Duodenal mucosa (tissue), 2 donors: ENCODE measurements around the gene MCM6.
A peak's percentile ranks its signal among the peaks of the same experiment; 100 is the strongest.

Source experiments
- H3K27ac ChIP-seq: one replicate; pipeline ENCODE4 v1.7.0; 2013; ENCODE audit warnings: low read depth, low read length
- H3K27me3 ChIP-seq, 2 donors: one replicate each; pipeline ENCODE4 v1.7.0; 2013; ENCODE audit warnings: low read length in 2 of 2, control low read depth in 1 of 2; ENCODE audit not compliant: insufficient read depth in 2 of 2, control insufficient read depth in 1 of 2
- H3K36me3 ChIP-seq, 2 donors: one replicate each; pipeline ENCODE4 v1.7.0; 2013; ENCODE audit warnings: low read length in 2 of 2, control low read depth in 1 of 2; ENCODE audit not compliant: insufficient read depth in 2 of 2, control insufficient read depth in 1 of 2
- H3K4me1 ChIP-seq, 2 donors: one replicate each; pipeline ENCODE4 v1.7.0; 2013; ENCODE audit warnings: low read length in 2 of 2, control low read depth in 1 of 2; ENCODE audit not compliant: insufficient read depth in 2 of 2, control insufficient read depth in 1 of 2
- H3K4me3 ChIP-seq, 2 donors: one replicate each; pipeline ENCODE4 v1.7.0; 2013; ENCODE audit warnings: low read length in 2 of 2, low read depth in 1 of 2
- H3K9ac ChIP-seq, 2 donors: one replicate each; pipeline ENCODE4 v1.7.0; 2013; ENCODE audit warnings: low read length in 2 of 2, low read depth in 1 of 2
- H3K9me3 ChIP-seq, 2 donors: one replicate each; pipeline ENCODE4 v1.7.0; 2013; ENCODE audit warnings: low read length in 2 of 2, control low read depth in 1 of 2; ENCODE audit not compliant: control insufficient read depth in 1 of 2

MCM6 gene

GRCh38 chr2:135874777-135875365, 1.4 kb downstream of the MCM6 start:
- Histone ChIP-seq H3K36me3 (peaks cover 0 to 12% of the 10 kb centered on the region in 2 donors), H3K9ac (peak overlapping the region; percentile 70 to 76), H3K4me3 (peak overlapping the region; percentile 82 to 87), H3K9me3 (no peaks in the 10 kb centered on the region), H3K4me1 (peaks cover 6 to 20% of the 10 kb centered on the region in 2 donors), H3K27me3 (no peaks in the 10 kb centered on the region), H3K27ac (no peak overlapping the region)

GRCh38 chr2:135870571-135870970, 5.7 kb downstream of the MCM6 start:
- no peaks in the 10 kb centered on the region for H3K27me3 ChIP-seq
- peaks cover 6 to 17% of the 10 kb centered on the region in 2 donors for H3K4me1 ChIP-seq
- H3K9me3 ChIP-seq: no peaks in the 10 kb centered on the region
- no peak overlapping the region for H3K27ac ChIP-seq
- H3K9ac ChIP-seq: no peak overlapping the region
- no peak overlapping the region for H3K4me3 ChIP-seq
- peaks cover 11 to 42% of the 10 kb centered on the region in 2 donors for H3K36me3 ChIP-seq

- Histone ChIP-seq H3K27me3 (no peaks in the 10 kb centered on the region), H3K9me3 (no peaks in the 10 kb centered on the region), H3K27ac (no peak overlapping the region), H3K36me3 (peaks cover 19 to 65% of the 10 kb centered on the region in 2 donors), H3K4me3 (no peak overlapping the region), H3K9ac (no peak overlapping the region), H3K4me1 (no peaks in the 10 kb centered on the region)
These were observed 13.0 kb downstream of the MCM6 start for GRCh38 chr2:135863233-135863632.

GRCh38 chr2:135862718-135863117, 13.5 kb downstream of the MCM6 start:
- Histone ChIP-seq H3K36me3 (peaks cover 19 to 65% of the 10 kb centered on the region in 2 donors), H3K27me3 (no peaks in the 10 kb centered on the region), H3K9me3 (no peaks in the 10 kb centered on the region), H3K9ac (no peak overlapping the region), H3K4me3 (no peak overlapping the region), H3K27ac (no peak overlapping the region), H3K4me1 (no peaks in the 10 kb centered on the region)

DNA sequence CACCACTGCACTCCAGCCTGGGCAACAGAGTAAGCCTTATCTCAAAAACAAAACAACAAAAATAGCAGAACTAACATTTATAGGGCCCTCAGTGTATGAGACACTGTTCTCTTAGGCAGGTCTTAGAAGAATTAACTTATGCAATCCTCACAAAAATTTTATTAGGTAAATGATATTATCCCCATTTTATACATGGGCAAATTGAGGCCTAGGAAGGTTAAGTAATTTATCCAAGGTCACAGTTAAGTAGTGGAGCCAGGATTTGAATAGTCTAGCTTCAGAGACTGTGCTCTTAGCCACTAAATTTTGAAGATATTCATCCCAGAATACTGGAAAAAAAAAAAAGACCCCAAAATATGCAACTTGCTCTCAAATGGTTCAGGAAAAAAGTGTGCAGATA, 22.8 kb downstream of the MCM6 start:
- Histone ChIP-seq H3K27ac (no peak overlapping the region), H3K9ac (no peak overlapping the region), H3K4me3 (no peak overlapping the region), H3K9me3 (no peaks in the 10 kb centered on the region), H3K27me3 (no peaks in the 10 kb centered on the region), H3K36me3 (peaks cover 0 to 48% of the 10 kb centered on the region in 2 donors), H3K4me1 (peaks cover 0 to 4% of the 10 kb centered on the region in 2 donors)

DNA sequence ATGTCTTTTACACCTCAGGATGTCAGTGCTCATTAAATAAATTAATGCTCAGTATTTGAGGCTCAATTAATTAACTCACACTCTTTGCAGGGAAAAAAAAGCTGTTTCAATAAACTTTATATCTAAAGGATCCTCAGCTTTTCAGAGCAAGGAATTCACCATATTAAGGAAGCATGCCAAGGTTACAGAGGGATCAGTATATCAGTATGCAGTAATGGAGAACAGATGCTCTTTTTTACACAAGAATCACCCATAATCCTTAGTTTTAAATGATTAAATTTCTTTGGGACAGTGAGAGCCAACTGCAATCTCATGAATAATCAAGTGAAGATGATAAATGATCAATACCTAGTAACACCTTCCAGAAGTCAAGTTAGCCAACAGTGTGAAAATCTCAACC, 24.4 kb downstream of the MCM6 start:
- Histone ChIP-seq H3K36me3 (peaks cover 4 to 38% of the 10 kb centered on the region in 2 donors), H3K4me3 (no peak overlapping the region)

DNA sequence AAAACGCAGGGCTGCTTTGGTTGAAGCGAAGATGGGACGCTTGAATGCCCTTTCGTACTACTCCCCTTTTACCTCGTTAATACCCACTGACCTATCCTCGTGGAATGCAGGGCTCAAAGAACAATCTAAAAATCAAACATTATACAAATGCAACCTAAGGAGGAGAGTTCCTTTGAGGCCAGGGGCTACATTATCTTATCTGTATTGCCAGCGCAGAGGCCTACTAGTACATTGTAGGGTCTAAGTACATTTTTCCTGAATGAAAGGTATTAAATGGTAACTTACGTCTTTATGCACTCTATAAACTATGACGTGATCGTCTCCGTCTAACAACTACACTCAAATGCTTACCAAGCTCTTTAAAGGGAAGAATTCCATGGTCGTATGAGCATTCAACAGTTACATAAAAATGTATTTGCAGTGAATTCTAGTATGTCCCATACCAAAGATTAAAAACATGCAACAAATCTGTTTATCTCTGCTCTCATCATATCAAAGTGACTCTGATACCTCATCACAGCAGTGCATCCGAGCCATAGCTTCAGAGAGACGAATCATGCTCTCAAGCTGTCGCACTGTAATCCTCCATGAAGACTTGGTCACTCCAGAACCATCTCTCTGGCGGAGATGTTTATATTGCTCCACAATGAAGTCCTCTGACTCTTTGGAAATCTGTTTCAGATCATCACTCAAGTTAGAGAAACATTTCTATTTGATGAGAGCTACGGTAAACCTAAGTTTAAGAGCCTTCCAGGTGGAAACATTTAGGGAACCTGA, 25.2 kb downstream of the MCM6 start:
- no peak overlapping the region for H3K27ac ChIP-seq
- H3K9ac ChIP-seq: peak overlapping the region in 1 of 2 donors; percentile 5
- H3K27me3 ChIP-seq: no peaks in the 10 kb centered on the region
- H3K4me3 ChIP-seq: no peak overlapping the region
- peaks cover 5 to 33% of the 10 kb centered on the region in 2 donors for H3K36me3 ChIP-seq
- peaks cover 0 to 4% of the 10 kb centered on the region in 2 donors for H3K4me1 ChIP-seq
- no peaks in the 10 kb centered on the region for H3K9me3 ChIP-seq

More for the DNA sequence above, 24.4 kb downstream of the MCM6 start:
- Histone ChIP-seq H3K4me1 (peaks cover 0 to 4% of the 10 kb centered on the region in 2 donors), H3K9ac (peak overlapping the region in 1 of 2 donors; percentile 5), H3K9me3 (no peaks in the 10 kb centered on the region), H3K27ac (no peak overlapping the region), H3K27me3 (no peaks in the 10 kb centered on the region)

- Histone ChIP-seq H3K9me3 (no peaks in the 10 kb centered on the region), H3K27me3 (no peaks in the 10 kb centered on the region), H3K9ac (no peak overlapping the region), H3K27ac (no peak overlapping the region), H3K4me1 (peaks cover 0 to 4% of the 10 kb centered on the region in 2 donors), H3K36me3 (peaks cover 8 to 36% of the 10 kb centered on the region in 2 donors), H3K4me3 (no peak overlapping the region)
These were observed 27.2 kb downstream of the MCM6 start for GRCh38 chr2:135849087-135849486.

- peaks cover 3 to 4% of the 10 kb centered on the region in 2 donors for H3K4me1 ChIP-seq
- peaks cover 8 to 33% of the 10 kb centered on the region in 2 donors for H3K36me3 ChIP-seq
- H3K9ac ChIP-seq: no peak overlapping the region
- H3K27ac ChIP-seq: no peak overlapping the region
- no peaks in the 10 kb centered on the region for H3K27me3 ChIP-seq
- no peaks in the 10 kb centered on the region for H3K9me3 ChIP-seq
- H3K4me3 ChIP-seq: no peak overlapping the region
These were observed 30.2 kb downstream of the MCM6 start for GRCh38 chr2:135845997-135846396.

DNA sequence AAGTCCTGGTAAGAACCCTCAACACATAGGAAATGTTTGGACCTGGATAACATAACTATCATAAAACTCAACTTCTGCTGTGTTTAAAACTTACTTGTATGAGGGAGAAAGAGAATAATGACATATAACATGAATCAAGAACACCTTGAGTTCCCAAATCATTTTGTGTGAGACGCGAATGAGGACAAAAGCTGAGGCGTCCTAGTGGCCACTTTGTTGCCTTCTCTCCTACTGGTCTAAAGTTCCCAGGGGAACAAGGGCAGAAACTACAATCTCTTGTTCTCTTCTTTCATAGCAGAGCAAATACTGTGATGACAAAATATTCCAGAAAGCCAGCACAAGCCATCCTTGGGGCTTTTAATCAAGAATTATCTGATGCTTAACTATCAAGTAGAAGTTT, 31.0 kb downstream of the MCM6 start:
- Histone ChIP-seq H3K9ac (no peak overlapping the region), H3K4me3 (no peak overlapping the region), H3K27ac (no peak overlapping the region), H3K36me3 (peaks cover 8 to 29% of the 10 kb centered on the region in 2 donors), H3K27me3 (no peaks in the 10 kb centered on the region), H3K4me1 (peaks cover 8 to 12% of the 10 kb centered on the region in 2 donors), H3K9me3 (no peaks in the 10 kb centered on the region)
